Mesothelial cell of epicardium (in vitro differentiated cells): Measurements from ENCODE around the gene CD80. TPM values are rescaled to one million over a fixed set of nuclear protein-coding genes. Genes with fewer than 3 reads are reported as not detected.
"Not testable (repeated sequence)": the region's sequence is repeated elsewhere in the genome, so short reads cannot be mapped to it uniquely, and the experiment has no call there.

Experiments
- DNase-seq, 2 experiments: peaks; one replicate each; pipeline ENCODE4 v3.0.0; 2021; ENCODE audit warnings: low spot score in 2 of 2; ENCODE audit not compliant: unreplicated experiment in 2 of 2
- H3K27ac Mint-ChIP-seq: 2 replicates; pipeline ENCODE4 v1.8.0; 2021; ENCODE audit warnings: mixed read lengths
- H3K27me3 Mint-ChIP-seq: 2 replicates; pipeline ENCODE4 v1.8.0; 2021; ENCODE audit warnings: low read depth, mixed read lengths
- H3K36me3 Mint-ChIP-seq: 2 replicates; pipeline ENCODE4 v1.8.0; 2021; ENCODE audit warnings: mixed read lengths
- H3K4me1 Mint-ChIP-seq: 2 replicates; pipeline ENCODE4 v1.8.0; 2021; ENCODE audit warnings: mixed read lengths
- H3K4me3 Mint-ChIP-seq: 2 replicates; pipeline ENCODE4 v1.8.0; 2021; ENCODE audit warnings: mild to moderate bottlenecking, moderate library complexity, mixed read lengths
- H3K9me3 Mint-ChIP-seq: 2 replicates; pipeline ENCODE4 v1.8.0; 2021; ENCODE audit warnings: mixed read lengths
- CTCF ChIP-seq: fragments of 200-600 bp; sonication (generic); IDR thresholded peaks from one replicate; pipeline ENCODE4 v1.5.0; 2021; ENCODE audit warnings: antibody characterized with exemption; ENCODE audit not compliant: unreplicated experiment
- total RNA-seq: library from RNA; stranded (reverse); gene quantifications from 3 replicates; pipeline ENCODE4 v1.2.1, GENCODE V29; 2021

CD80 gene
- total RNA-seq, 1 donor from 2014 or later: not detected

GRCh38 chr3:119570229-119570628 is 10.8 kb upstream of the CD80 start:
- no peak overlapping the region for H3K27ac Mint-ChIP-seq
- peaks cover 7% of the 10 kb centered on the region for H3K27me3 Mint-ChIP-seq
- no peak for TF ChIP-seq CTCF
- no peak overlapping the region for H3K4me3 Mint-ChIP-seq
- no peak for DNase-seq
- H3K36me3 Mint-ChIP-seq: no peaks in the 10 kb centered on the region
- H3K9me3 Mint-ChIP-seq: no peaks in the 10 kb centered on the region
- no peaks in the 10 kb centered on the region for H3K4me1 Mint-ChIP-seq

- no peaks in the 10 kb centered on the region for H3K36me3 Mint-ChIP-seq
- no peak overlapping the region for H3K27ac Mint-ChIP-seq
- no peaks in the 10 kb centered on the region for H3K9me3 Mint-ChIP-seq
- H3K4me1 Mint-ChIP-seq: no peaks in the 10 kb centered on the region
- no peak for TF ChIP-seq CTCF
- H3K27me3 Mint-ChIP-seq: peaks cover 7% of the 10 kb centered on the region
- DNase-seq: no peak
- H3K4me3 Mint-ChIP-seq: no peak overlapping the region
Measured at GRCh38 chr3:119569156-119569555, 9.7 kb upstream of the CD80 start.

DNA sequence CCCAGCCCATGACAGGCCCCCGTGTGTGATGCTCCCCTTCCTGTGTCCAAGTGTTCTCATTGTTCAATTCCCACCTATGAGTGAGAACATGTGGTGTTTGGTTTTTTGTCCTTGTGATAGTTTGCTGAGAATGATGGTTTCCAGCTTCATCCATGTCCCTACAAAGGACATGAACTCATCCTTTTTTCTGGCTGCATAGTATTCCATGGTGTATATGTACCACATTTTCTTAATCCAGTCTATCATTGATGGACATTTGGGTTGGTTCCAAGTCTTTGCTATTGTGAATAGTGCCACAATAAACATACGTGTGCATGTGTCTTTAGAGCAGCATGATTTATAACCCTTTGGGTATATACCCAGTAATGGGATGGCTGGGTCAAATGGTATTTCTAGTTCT is 3.9 kb upstream of the CD80 start:
- not testable (repeated sequence) for H3K27me3 Mint-ChIP-seq, H3K9me3 Mint-ChIP-seq, DNase-seq, H3K27ac Mint-ChIP-seq, H3K4me3 Mint-ChIP-seq, H3K4me1 Mint-ChIP-seq, H3K36me3 Mint-ChIP-seq

DNA sequence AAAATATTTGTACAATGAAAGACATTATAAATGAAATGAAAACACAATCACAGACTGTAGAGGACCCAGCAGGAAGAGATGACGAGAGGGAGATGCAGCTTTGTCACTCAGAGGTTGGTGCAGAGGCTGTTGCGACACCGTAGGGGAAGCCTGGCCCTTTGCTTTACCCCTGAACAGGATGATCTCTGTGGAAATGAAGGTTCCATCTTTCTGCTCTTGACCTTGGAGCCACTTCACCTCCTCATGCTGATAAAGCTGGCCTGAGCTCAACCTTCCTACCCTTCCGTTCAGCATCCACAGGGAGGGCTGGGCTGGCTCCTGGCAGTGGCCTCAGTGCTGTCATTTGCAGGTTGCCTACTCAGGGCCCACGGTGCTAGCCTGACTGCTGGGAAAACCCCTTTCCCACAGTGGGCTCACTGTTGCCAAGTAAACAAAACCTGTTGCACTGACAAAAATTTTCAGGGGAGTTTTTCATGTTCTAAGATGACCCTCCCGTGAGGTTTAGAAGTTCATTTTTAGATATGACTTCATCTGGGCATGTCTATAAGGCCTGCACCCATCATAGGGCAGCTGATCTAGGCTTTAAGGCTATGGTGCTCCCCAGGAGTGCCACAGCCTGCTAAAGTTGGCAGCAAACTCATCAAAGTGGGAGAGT is 3.0 kb upstream of the CD80 start:
- Mint-ChIP-seq H3K9me3 (no peaks in the 10 kb centered on the region), H3K27ac (no peak overlapping the region), H3K4me3 (no peak overlapping the region), H3K36me3 (no peaks in the 10 kb centered on the region), H3K4me1 (no peaks in the 10 kb centered on the region), H3K27me3 (peaks cover 7% of the 10 kb centered on the region)
- no peak for TF ChIP-seq CTCF
- no peak for DNase-seq

DNA sequence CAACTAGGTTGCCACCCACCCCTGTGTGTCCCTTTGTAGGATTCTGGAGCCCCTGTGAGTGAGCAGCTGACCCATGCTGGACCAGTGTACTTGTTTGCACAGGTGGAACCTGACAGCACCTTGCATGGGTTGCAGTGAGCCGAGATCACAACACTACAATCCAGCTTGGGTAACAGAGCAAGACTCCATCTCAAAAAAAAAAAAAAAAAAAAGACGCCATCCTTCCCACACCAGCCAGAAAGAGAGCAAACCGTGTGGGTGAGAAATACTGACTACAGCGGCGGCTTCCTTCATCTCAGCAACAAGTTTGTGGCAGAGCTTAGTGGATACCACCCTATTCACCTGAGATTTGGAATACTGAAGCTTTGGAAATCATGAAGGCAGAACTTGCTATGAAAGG is 746 bp upstream of the CD80 start:
- DNase-seq: no peak
- no peaks in the 10 kb centered on the region for H3K9me3 Mint-ChIP-seq
- no peak overlapping the region for H3K4me3 Mint-ChIP-seq
- H3K27me3 Mint-ChIP-seq: peaks cover 1% of the 10 kb centered on the region
- no peaks in the 10 kb centered on the region for H3K4me1 Mint-ChIP-seq
- no peaks in the 10 kb centered on the region for H3K36me3 Mint-ChIP-seq
- no peak for TF ChIP-seq CTCF
- H3K27ac Mint-ChIP-seq: no peak overlapping the region

DNA sequence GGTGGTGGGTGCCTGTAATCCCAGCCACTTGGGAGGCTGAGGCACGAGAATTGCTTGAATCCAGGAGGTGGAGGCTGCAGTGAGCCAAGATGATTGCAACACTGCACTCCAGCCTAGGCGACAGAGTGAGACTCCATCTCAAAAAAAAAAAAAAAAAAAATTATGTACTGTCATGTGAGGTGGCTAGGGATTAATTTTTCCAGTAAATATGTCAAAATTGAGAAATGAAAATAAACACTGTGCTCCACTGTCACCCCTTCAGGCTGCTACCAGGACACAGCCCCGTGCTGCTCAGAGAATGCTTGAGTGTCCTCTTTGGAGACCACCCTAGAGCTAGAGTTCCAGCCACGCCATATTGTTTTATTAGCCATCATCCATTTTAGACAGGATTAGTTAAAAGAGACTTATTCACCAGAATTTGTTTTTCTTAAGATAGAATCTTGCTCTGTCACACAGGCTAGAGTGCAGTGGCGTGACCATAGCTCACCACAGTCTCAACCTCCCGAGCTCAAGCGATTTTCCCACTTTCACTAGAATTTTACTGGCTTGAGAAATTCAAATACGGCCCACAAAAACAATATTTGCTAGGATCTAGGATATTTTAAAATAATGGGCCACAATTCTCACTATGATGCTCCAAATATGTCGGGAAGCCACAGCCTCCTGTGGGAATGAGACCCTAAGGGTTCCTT is 642 bp downstream of the CD80 start:
- H3K4me1 Mint-ChIP-seq: no peaks in the 10 kb centered on the region
- TF ChIP-seq CTCF: no peak
- no peak for DNase-seq
- no peaks in the 10 kb centered on the region for H3K36me3 Mint-ChIP-seq
- peaks cover 1% of the 10 kb centered on the region for H3K27me3 Mint-ChIP-seq
- H3K27ac Mint-ChIP-seq: no peak overlapping the region
- no peak overlapping the region for H3K4me3 Mint-ChIP-seq
- no peaks in the 10 kb centered on the region for H3K9me3 Mint-ChIP-seq
